Stimulated activated CD8-positive, alpha-beta memory T cell treated with anti-CD3 and anti-CD28 coated beads, Interleukin-2, amount 100 ng/mL, for 1 hour (primary cell): ENCODE measurements around the gene SKOR1.
A peak's percentile ranks its signal among the peaks of the same experiment; 100 is the strongest.

Source experiments
- DNase-seq, 2 donors: peaks; one replicate each; pipeline ENCODE4 v3.0.0-alpha.2; 2020; ENCODE audit warnings: low read depth in 2 of 2

SKOR1 gene, protein sequence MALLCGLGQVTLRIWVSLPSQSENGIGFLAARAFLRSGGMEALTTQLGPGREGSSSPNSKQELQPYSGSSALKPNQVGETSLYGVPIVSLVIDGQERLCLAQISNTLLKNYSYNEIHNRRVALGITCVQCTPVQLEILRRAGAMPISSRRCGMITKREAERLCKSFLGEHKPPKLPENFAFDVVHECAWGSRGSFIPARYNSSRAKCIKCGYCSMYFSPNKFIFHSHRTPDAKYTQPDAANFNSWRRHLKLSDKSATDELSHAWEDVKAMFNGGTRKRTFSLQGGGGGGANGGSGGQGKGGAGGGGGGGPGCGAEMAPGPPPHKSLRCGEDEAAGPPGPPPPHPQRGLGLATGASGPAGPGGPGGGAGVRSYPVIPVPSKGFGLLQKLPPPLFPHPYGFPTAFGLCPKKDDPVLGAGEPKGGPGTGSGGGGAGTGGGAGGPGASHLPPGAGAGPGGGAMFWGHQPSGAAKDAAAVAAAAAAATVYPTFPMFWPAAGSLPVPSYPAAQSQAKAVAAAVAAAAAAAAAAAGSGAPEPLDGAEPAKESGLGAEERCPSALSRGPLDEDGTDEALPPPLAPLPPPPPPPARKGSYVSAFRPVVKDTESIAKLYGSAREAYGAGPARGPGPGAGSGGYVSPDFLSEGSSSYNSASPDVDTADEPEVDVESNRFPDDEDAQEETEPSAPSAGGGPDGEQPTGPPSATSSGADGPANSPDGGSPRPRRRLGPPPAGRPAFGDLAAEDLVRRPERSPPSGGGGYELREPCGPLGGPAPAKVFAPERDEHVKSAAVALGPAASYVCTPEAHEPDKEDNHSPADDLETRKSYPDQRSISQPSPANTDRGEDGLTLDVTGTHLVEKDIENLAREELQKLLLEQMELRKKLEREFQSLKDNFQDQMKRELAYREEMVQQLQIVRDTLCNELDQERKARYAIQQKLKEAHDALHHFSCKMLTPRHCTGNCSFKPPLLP

GRCh38 chr15:67824976-67825880 is at the start of gene SKOR1:
Gene SKOR1, plus strand, starts transcription at chr15:67825509. Its CDS starts 94 bp downstream, at chr15:67825603.
- no peak for DNase-seq

GRCh38 chr15:67775998-67776397 is 49.3 kb upstream of the SKOR1 start:
- DNase-seq, result no peak

- no peak for DNase-seq
These were observed 48.7 kb upstream of the SKOR1 start for GRCh38 chr15:67776600-67776999.

DNA sequence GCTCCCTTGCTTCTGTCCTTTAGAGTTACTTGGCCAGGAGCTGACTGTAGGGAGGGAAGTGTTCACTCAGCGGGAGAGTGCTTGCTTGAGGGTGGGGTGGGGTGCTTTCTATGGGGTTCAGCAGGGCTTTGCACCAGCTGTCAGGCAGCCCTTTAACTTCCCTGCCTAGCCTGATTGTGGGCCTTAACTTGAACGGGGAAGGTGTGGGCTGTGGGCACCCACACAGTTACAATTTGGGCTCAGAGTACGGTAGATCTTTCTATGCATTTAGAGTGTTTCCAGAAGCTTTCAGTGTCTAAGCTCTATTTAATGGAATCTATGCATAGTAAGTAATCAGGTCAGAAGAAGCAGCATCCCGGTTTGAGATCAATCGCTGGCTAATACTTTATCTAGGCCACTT is 48.2 kb upstream of the SKOR1 start:
- no peak for DNase-seq

DNA sequence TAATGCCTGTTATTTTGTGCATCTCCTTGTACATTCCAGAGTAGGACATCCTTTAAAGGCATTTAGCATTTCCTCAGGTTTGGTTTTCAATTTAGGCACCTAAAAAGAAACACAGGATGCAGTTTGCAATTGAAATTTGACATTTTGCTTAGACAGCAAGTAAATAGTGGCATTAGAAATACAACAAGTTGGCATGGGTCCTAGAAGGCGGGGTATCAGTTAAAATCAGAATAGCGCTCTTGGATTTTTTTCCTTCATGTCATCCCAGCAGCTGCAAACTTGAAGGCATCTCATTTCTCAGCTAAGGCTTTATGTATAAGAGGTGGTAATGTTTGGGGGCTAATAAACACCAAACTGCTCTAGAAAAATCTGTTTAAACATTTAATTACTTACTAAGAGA is 47.5 kb upstream of the SKOR1 start:
- DNase-seq, result no peak

- no peak for DNase-seq
These were observed 46.3 kb upstream of the SKOR1 start for GRCh38 chr15:67778968-67779548.

DNA sequence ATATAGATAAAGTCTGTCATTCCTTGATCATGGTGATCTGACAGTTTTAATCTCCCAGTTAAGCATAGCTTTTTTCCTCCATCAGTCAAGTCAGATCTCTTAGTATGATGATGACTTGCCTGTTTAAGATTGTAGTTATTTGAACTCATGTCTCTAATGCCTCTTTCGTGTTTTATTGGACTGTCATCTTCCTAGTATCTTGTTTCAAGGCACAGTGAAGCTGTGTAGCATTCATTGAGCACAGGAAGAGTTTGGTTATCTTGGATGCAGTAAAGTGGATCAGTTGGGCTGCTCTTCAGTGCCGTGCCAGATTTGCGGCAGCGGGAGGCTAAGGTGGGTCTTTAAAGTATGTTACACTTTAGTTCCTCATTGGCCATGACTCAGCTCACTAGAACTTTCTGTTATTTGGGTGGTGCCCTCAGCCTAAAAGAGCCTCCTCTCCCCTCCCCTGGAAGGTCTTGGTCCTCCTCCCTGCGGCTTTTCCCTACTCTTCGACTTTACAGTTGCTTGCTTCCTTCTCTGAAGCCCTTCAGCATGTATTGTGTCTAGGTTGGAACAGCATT is 45.7 kb upstream of the SKOR1 start:
- no peak for DNase-seq

- no peak for DNase-seq
These were observed 44.2 kb upstream of the SKOR1 start for GRCh38 chr15:67781061-67781460.

DNA sequence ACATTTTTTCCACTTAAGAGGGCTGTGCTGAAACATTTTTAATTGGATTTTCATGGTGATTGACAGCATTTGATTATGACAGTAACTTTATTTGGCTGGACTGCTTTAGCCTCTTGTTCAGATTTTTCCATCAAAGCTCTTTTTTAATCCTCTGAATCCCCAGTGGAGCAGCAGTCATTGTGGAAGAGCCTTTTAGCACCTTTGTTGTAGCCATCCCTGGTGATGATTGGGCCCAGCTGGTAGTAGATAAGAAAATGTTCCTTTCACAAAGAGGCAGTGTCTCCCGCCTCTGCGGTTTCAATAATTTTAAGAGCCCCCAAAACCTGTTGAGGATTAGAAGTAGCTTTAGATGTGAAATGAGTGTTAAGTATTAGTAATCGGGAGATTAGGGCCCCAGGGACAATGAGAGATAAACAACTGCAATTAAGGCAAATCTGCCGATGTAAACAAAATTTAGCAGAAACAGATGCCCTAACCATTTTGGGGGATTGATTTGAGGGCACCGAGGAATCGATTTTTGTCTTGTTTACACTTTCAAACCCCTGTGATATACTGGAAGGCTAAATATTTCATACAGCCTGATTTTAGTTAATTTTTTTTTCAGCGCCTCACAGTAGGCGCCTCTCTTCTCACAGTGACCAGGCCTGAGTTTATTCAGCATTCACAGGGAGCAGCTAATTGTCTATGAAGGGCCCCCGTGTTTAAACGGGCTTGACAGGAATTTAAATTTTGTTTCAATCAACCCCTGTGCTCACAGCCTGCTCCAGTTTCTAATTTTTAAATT is 43.2 kb upstream of the SKOR1 start:
- no peak for DNase-seq

GRCh38 chr15:67782691-67782991 is 42.7 kb upstream of the SKOR1 start:
- no peak for DNase-seq

DNA sequence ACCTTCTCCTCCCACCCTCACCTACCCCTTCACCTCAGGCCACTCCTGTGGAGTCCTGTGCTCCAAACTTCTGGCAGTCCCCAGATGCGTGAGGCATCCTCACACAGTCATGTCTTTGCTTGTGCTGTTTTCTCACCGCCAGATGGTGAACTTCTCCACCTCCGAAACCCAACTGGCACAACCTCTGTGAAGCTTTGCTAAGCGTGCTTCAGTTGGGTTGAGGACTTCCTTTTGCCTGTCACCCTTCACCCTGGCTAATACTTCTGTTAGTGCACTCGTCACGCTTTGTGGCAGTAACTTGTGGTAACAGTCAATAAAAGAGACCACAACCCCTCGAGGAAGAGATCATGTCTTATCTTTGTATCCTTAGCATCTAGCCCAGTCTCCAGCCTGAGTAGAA is 42.0 kb upstream of the SKOR1 start:
- peak in 1 of 2 donors; percentile 15 for DNase-seq

- no peak for DNase-seq
These were observed 41.1 kb upstream of the SKOR1 start for GRCh38 chr15:67784090-67784781.

GRCh38 chr15:67784856-67785430 is 40.4 kb upstream of the SKOR1 start:
- no peak for DNase-seq

DNA sequence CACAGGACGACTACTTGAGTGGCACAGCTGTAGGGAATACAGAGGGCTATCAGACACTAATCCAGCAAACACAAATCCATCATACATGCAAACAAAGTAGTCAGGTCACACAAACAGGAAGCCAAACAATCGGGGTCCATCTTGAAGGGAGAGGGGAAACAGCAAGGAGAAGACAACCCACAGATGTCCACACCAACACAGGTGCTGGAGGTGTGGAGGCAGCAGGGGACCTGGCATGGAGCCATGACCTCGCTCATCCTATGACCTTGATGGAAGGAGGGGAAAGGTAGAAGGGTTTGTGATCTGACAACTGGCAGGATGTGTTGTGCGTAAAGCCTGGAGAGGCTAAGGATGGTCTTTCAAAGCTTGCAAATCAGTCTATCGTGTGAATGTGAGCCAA is 39.9 kb upstream of the SKOR1 start:
- no peak for DNase-seq

- no peak for DNase-seq
These were observed 38.7 kb upstream of the SKOR1 start for GRCh38 chr15:67786646-67787045.

DNA sequence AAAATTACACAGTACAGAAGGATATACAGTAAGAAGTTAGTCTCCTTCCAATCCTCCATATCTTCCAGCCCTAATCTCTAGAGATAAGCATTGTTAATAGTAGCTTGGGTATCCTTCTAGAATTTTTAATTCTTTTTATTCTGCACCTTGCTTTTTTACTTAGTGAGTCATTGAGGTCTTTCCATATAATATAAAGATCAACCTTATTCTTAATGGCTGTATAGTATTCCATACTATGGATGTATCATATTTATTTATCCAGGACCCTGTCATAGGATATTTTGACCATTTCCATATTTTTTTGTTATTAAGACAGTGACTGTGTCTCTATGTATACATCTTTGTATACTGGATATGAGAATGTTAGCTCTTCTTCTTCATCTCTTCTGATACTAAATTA is 36.3 kb upstream of the SKOR1 start:
- DNase-seq, result no peak

DNA sequence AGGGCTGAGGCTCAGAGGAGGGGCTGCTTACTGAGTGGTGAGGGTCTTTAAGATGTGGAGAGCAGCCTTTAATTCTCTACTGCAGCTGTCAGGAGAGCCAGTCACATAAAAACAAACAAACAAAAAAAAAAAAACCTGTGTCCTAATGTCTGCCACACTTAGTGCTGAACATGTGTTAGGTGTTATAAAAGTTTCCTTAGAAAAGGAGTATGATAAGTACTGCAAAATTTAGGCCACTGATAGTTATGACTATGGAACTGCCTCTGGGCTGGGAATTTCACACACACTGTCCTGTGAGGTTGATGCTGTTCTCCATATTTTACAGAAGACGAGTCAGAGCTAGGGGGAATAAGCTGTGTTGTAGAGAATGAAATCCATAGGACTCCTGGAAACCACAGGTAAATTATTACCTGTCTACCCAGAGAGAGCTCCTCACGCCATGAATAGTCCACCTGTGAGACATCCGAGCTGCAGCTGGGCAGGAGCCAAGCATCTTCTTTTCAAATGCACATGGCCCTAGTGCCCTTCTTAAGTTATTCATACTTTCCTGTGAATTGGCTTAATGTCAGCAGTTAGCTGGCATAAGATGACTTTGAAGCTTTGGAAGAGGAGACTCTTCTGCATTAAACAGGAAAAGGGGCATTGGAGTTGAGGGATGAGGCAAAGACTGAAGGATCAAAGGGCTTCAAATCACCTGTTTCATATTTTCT is 34.5 kb upstream of the SKOR1 start:
- no peak for DNase-seq

GRCh38 chr15:67792250-67792942 is 32.9 kb upstream of the SKOR1 start:
- DNase-seq, result no peak
